IMR-90 (cell line): ENCODE measurements around the gene MYO1H. TPM values are rescaled to one million over a fixed set of nuclear protein-coding genes. Genes with fewer than 3 reads are reported as not detected.

ENCODE experiments used
- ATAC-seq: fragments of 200-7000 bp; cut with Tn5 transposase; 2 replicates; pipeline ENCODE4 v1.9.1; 2020; ENCODE audit warnings: low read depth, mild to moderate bottlenecking, moderate library complexity
- BruUV-seq: library from RNA; stranded (reverse); fragments of 400-500 nt; replicated peaks from 2 replicates; lab custom pipeline; 2021; lab: Mats Ljungman, UMichigan
- CTCF ChIA-PET: fragments of 300-600 bp; formaldehyde crosslinking; extraction: SDS; loops from one replicate; lab custom pipeline; 2021; ENCODE audit warnings: antibody characterized with exemption; lab: Yijun Ruan, JAX
- POLR2A ChIA-PET: fragments of 300-600 bp; sonication (Branson Sonifier 250); formaldehyde crosslinking; loops from one replicate; lab custom pipeline; 2022; ENCODE audit warnings: antibody characterized with exemption; ENCODE audit not compliant: unreplicated experiment; lab: Charles Lee
- DNase-seq: peaks from one replicate; pipeline ENCODE4 v3.0.0; 2013
- H2AFZ ChIP-seq: replicated peaks from 2 replicates; pipeline ENCODE3; 2013; ENCODE audit warnings: low read length, mild to moderate bottlenecking; ENCODE audit not compliant: poor library complexity
- H2AK5ac ChIP-seq: 2 replicates; pipeline ENCODE4 v1.6.1; 2013; ENCODE audit warnings: low read depth, low read length, inconsistent platforms
- H2AK9ac ChIP-seq: replicated peaks from 2 replicates; pipeline ENCODE3; 2013; ENCODE audit warnings: mild to moderate bottlenecking, low read depth, low read length, moderate library complexity; ENCODE audit not compliant: poor library complexity
- H2BK120ac ChIP-seq: 2 replicates; pipeline ENCODE4 v1.6.1; 2013; ENCODE audit warnings: low read depth, low read length, inconsistent platforms
- H2BK15ac ChIP-seq: 3 replicates; pipeline ENCODE4 v1.6.1; 2013; ENCODE audit warnings: low read depth, low read length, inconsistent platforms
- H2BK20ac ChIP-seq: 2 replicates; pipeline ENCODE4 v1.6.1; 2013; ENCODE audit warnings: low read depth, mild to moderate bottlenecking, inconsistent platforms, low read length, moderate library complexity
- H2BK5ac ChIP-seq: 2 replicates; pipeline ENCODE4 v1.6.1; 2013; ENCODE audit warnings: mild to moderate bottlenecking, low read depth, low read length, inconsistent platforms; ENCODE audit not compliant: poor library complexity, severe bottlenecking
- H3K14ac ChIP-seq: replicated peaks from 2 replicates; pipeline ENCODE4 v1.6.1; 2013; ENCODE audit warnings: low read depth, low read length, inconsistent platforms
- H3K18ac ChIP-seq: 2 replicates; pipeline ENCODE4 v1.6.1; 2013; ENCODE audit warnings: low read depth, low read length, control low read depth
- H3K23ac ChIP-seq: 2 replicates; pipeline ENCODE4 v1.6.1; 2013; ENCODE audit warnings: low read depth, low read length, inconsistent platforms
- H3K27ac ChIP-seq: 2 replicates; pipeline ENCODE4 v1.5.1; 2013; ENCODE audit warnings: mild to moderate bottlenecking, control low read depth, low read length; ENCODE audit not compliant: insufficient read depth
- H3K27me3 ChIP-seq: 2 replicates; pipeline ENCODE4 v1.6.1; 2013; ENCODE audit warnings: low read length; ENCODE audit not compliant: control insufficient read depth, insufficient read depth
- H3K36me3 ChIP-seq: 2 replicates; pipeline ENCODE4 v1.6.1; 2013; ENCODE audit warnings: low read length, mixed read lengths; ENCODE audit not compliant: control insufficient read depth, insufficient read depth
- H3K4ac ChIP-seq: 2 replicates; pipeline ENCODE4 v1.6.1; 2013; ENCODE audit warnings: low read depth, low read length, inconsistent platforms
- H3K4me1 ChIP-seq: 2 replicates; pipeline ENCODE4 v1.6.1; 2013; ENCODE audit warnings: low read length, mixed read lengths; ENCODE audit not compliant: control insufficient read depth, insufficient read depth
- H3K4me2 ChIP-seq: 2 replicates; pipeline ENCODE4 v1.6.1; 2013; ENCODE audit warnings: low read depth, mild to moderate bottlenecking, control low read depth, low read length, moderate library complexity
- H3K4me3 ChIP-seq: 2 replicates; pipeline ENCODE4 v1.5.1; 2013; ENCODE audit warnings: low read depth, mild to moderate bottlenecking, control low read depth, low read length, moderate library complexity; ENCODE audit not compliant: insufficient read depth
- H3K56ac ChIP-seq: 2 replicates; pipeline ENCODE4 v1.6.1; 2013; ENCODE audit warnings: low read length, inconsistent platforms; ENCODE audit not compliant: insufficient read depth; ENCODE audit errors: extremely low read depth
- H3K79me1 ChIP-seq, 2 experiments: 2 replicates each; pipeline ENCODE4 v1.6.1; 2013; ENCODE audit warnings: low read length in 2 of 2, inconsistent platforms in 1 of 2, low read depth in 1 of 2
- H3K9ac ChIP-seq: 2 replicates; pipeline ENCODE4 v1.6.1; 2013; ENCODE audit warnings: low read depth, low read length, control low read depth
- H3K9me1 ChIP-seq: 2 replicates; pipeline ENCODE4 v1.6.1; 2013; ENCODE audit warnings: low read length, inconsistent platforms; ENCODE audit not compliant: insufficient read depth
- H3K9me3 ChIP-seq: 2 replicates; pipeline ENCODE4 v1.6.1; 2013; ENCODE audit warnings: low read length; ENCODE audit not compliant: control insufficient read depth, insufficient read depth
- H4K20me1 ChIP-seq: 2 replicates; pipeline ENCODE4 v1.6.1; 2013; ENCODE audit warnings: low read length, inconsistent platforms; ENCODE audit not compliant: insufficient read depth
- H4K5ac ChIP-seq: 2 replicates; pipeline ENCODE4 v1.6.1; 2013; ENCODE audit warnings: mild to moderate bottlenecking, low read depth, low read length, control low read depth
- H4K8ac ChIP-seq, 2 experiments: 2 replicates each; pipeline ENCODE4 v1.6.1; 2013; ENCODE audit warnings: low read depth in 2 of 2, low read length in 2 of 2, control low read depth in 1 of 2, inconsistent platforms in 1 of 2
- H4K91ac ChIP-seq: 2 replicates; pipeline ENCODE4 v1.6.1; 2013; ENCODE audit warnings: low read depth, low read length, inconsistent platforms; ENCODE audit not compliant: insufficient read depth
- BHLHE40 ChIP-seq: fragments of 150-350 bp; IDR thresholded peaks from 2 replicates; pipeline ENCODE4 v1.6.1; 2016; ENCODE audit warnings: mild to moderate bottlenecking, low read depth, low read length
- CEBPB ChIP-seq: IDR thresholded peaks from 2 replicates; pipeline ENCODE4 v1.6.1; 2012; ENCODE audit warnings: low read depth, low read length, improper control_type of control experiment
- CHD1 ChIP-seq: IDR thresholded peaks from 2 replicates; pipeline ENCODE4 v1.6.1; 2012; ENCODE audit warnings: low read depth, low read length, improper control_type of control experiment
- CTCF ChIP-seq: conservative IDR thresholded peaks from 2 replicates; pipeline ENCODE4 v1.5.1; 2012; ENCODE audit warnings: mild to moderate bottlenecking, low read depth, low read length, improper control_type of control experiment
- ELK1 ChIP-seq: fragments of 150-350 bp; IDR thresholded peaks from 2 replicates; pipeline ENCODE4 v1.6.1; 2016; ENCODE audit warnings: low read depth, mild to moderate bottlenecking, low read length, moderate library complexity, borderline replicate concordance
- FOS ChIP-seq: fragments of 150-350 bp; IDR thresholded peaks from 2 replicates; pipeline ENCODE4 v1.6.1; 2016; ENCODE audit warnings: low read depth, low read length
- MAFK ChIP-seq: IDR thresholded peaks from 2 replicates; pipeline ENCODE4 v1.6.1; 2012; ENCODE audit warnings: low read depth, low read length, improper control_type of control experiment
- MAZ ChIP-seq: IDR thresholded peaks from 2 replicates; pipeline ENCODE4 v1.6.1; 2012; ENCODE audit warnings: low read depth, mild to moderate bottlenecking, low read length, improper control_type of control experiment, moderate library complexity, borderline replicate concordance
- MXI1 ChIP-seq: IDR thresholded peaks from 2 replicates; pipeline ENCODE4 v1.6.1; 2012; ENCODE audit warnings: low read depth, mild to moderate bottlenecking, low read length, moderate library complexity, borderline replicate concordance
- NFE2L2 ChIP-seq: fragments of 150-350 bp; IDR thresholded peaks from 2 replicates; pipeline ENCODE4 v1.6.1; 2016; ENCODE audit warnings: low read depth, mild to moderate bottlenecking, low read length
- POLR2A ChIP-seq: IDR thresholded peaks from 2 replicates; pipeline ENCODE4 v1.6.1; 2012; ENCODE audit warnings: mild to moderate bottlenecking, low read depth, low read length
- RAD21 ChIP-seq: IDR thresholded peaks from 2 replicates; pipeline ENCODE4 v1.6.1; 2012; ENCODE audit warnings: low read length, improper control_type of control experiment
- RCOR1 ChIP-seq: IDR thresholded peaks from 2 replicates; pipeline ENCODE4 v1.6.1; 2012; ENCODE audit warnings: mild to moderate bottlenecking, low read length, improper control_type of control experiment; ENCODE audit not compliant: insufficient replicate concordance
- RFX5 ChIP-seq: IDR thresholded peaks from 2 replicates; pipeline ENCODE4 v1.8.0; 2012; ENCODE audit warnings: low read depth, mild to moderate bottlenecking, low read length, moderate library complexity
- SMC3 ChIP-seq: fragments of 150-350 bp; IDR thresholded peaks from 2 replicates; pipeline ENCODE4 v1.6.1; 2016; ENCODE audit warnings: low read depth, mild to moderate bottlenecking, antibody characterized with exemption, low read length, moderate library complexity
- USF2 ChIP-seq: fragments of 150-350 bp; IDR thresholded peaks from 2 replicates; pipeline ENCODE4 v1.6.1; 2017; ENCODE audit warnings: mild to moderate bottlenecking, antibody characterized with exemption, low read length, low read depth
- WGBS, 2 experiments: methylation state at CpG; one replicate each; pipeline versions ENCODE4 v1.1.5 to v1.1.7; 2013; ENCODE audit warnings: missing lambda C conversion rate in 2 of 2; ENCODE audit not compliant: insufficient read length in 1 of 2; ENCODE audit errors: extremely low coverage in 2 of 2; 5-methylcytosine and 5-hydroxymethylcytosine counted together
- dilution Hi-C: fragments of 300-500 bp; cut with HindIII; formaldehyde crosslinking; loops from one replicate; pipeline ENCODE4 v1.14.3; 2018; ENCODE audit warnings: low sequenced_read_pairs; ENCODE audit not compliant: unreplicated experiment
- in situ Hi-C: fragments of 300-500 bp; cut with MboI; formaldehyde crosslinking; loops from 3 replicates; pipeline ENCODE4 v1.14.3; 2019; ENCODE audit warnings: low sequenced_read_pairs, inconsistent platforms, mixed read lengths
- intact Hi-C: fragments of 100-400 bp; cut with micrococcal nuclease; formaldehyde crosslinking; loops from 2 replicates; pipeline ENCODE4 v1.10.0; 2022
- polyA plus RNA-seq, 3 experiments: library from polyadenylated mRNA; depleted of rRNA; stranded (reverse); fragments of >200 nt; gene quantifications; 2 replicates each; pipeline ENCODE4 v1.2.3, GENCODE V29; 2012; ENCODE audit warnings: low replicate concordance in 1 of 3
- total RNA-seq: library from RNA; depleted of rRNA; stranded (reverse); fragments of >200 nt; gene quantifications from 2 replicates; pipeline ENCODE4 v1.2.3, GENCODE V29; 2012

Gene MYO1H
- total and polyA plus RNA-seq, 2 of the 4 experiments (the other 2 are of a cell fraction), result not detected

GRCh38 chr12:109377139-109377685 lies 29.5 kb downstream of the MYO1H start:
- dilution Hi-C loops (no loop called here), in situ Hi-C loops (no loop called here), intact Hi-C loops (no loop called here)
- no peak overlapping the region for H3K56ac ChIP-seq
- ChIA-PET CTCF (no interaction called here), POLR2A (no interaction called here)
- no peak overlapping the region for H2BK20ac ChIP-seq
- no peak overlapping the region for H3K23ac ChIP-seq
- no TSS peak for BruUV-seq
- H3K79me1 ChIP-seq, result no peaks in the 10 kb centered on the region
- H3K18ac ChIP-seq, result no peak overlapping the region
- H2BK15ac ChIP-seq, result no peak overlapping the region
- H2BK120ac ChIP-seq, result no peak overlapping the region
- H2BK5ac ChIP-seq, result no peak overlapping the region
- no peaks in the 10 kb centered on the region for H3K4me1 ChIP-seq
- no peaks in the 10 kb centered on the region for H3K9me1 ChIP-seq
- no peak overlapping the region for H3K4ac ChIP-seq
- H3K9ac ChIP-seq, result no peak overlapping the region
- H3K27ac ChIP-seq, result no peak overlapping the region
- ATAC-seq (no peak), DNase-seq (no peak)
- H2AK5ac ChIP-seq, result no peak overlapping the region
- H2AK9ac ChIP-seq, result no peak overlapping the region
- no peaks in the 10 kb centered on the region for H3K9me3 ChIP-seq
- no peak overlapping the region for H3K4me3 ChIP-seq
- H3K36me3 ChIP-seq, result no peaks in the 10 kb centered on the region
- H4K8ac ChIP-seq, result no peak overlapping the region
- H2AFZ ChIP-seq, result no peak overlapping the region
- TF ChIP-seq ELK1 (no peak), MXI1 (no peak), CTCF (no peak), CHD1 (no peak), MAFK (no peak), POLR2A (no peak), CEBPB (no peak), RFX5 (no peak), USF2 (no peak), FOS (no peak), BHLHE40 (no peak), SMC3 (no peak), NFE2L2 (no peak), MAZ (no peak), RAD21 (no peak), RCOR1 (no peak)
- H4K5ac ChIP-seq, result no peak overlapping the region
- H3K14ac ChIP-seq, result no peak overlapping the region
- no peaks in the 10 kb centered on the region for H4K20me1 ChIP-seq
- H3K4me2 ChIP-seq, result no peak overlapping the region
- 0% methylated on average over 1 of the region's 2 CpGs; no CpG with 5 or more reads in 1 of the 2 experiments for WGBS, 2 experiments
- no peak overlapping the region for H4K91ac ChIP-seq
- H3K27me3 ChIP-seq, result peaks cover 2% of the 10 kb centered on the region
